ENCODE data around the gene RPL32. TPM values are rescaled to one million over a fixed set of nuclear protein-coding genes. Genes with fewer than 3 reads are reported as not detected.

The RPL32 gene
- total RNA-seq, 1 donor from 2014 or later: 1,479 TPM

DNA sequence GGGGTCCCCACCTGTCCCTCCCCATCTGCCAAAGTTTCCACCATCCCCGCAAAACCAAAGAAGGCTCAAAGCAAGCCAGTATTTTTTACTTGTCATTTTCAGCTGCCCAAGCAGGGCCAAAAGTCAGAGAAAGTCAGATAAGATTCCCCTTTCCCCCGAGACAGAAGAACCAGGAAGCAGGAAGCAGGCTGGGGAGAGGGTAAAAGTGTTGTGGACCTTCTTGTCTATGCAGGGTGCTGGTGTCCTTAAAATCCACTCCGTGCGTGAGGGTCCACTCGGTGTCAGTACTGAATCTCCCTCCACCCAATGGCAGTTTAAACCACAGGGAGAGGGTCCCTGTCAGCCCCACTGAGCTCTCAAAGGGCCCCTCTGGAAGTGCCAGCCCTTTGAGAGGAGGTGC, 20.2 kb upstream of the RPL32 start:
- H3K4me1 ChIP-seq (ENCODE audit: insufficient read depth, low read length): no peaks in the 10 kb centered on the region
- H3K27me3 ChIP-seq (ENCODE audit: insufficient read depth, low read length): peaks cover 11% of the 10 kb centered on the region
- no peak for FAIRE-seq
- Mint-ChIP-seq H3K36me3 (ENCODE audit: low read depth, unreplicated experiment) (no peaks in the 10 kb centered on the region), H3K27me3 (ENCODE audit: low read depth, unreplicated experiment) (peaks cover 43% of the 10 kb centered on the region), H3K4me1 (ENCODE audit: low read depth, unreplicated experiment) (no peaks in the 10 kb centered on the region), H3K4me3 (ENCODE audit: unreplicated experiment) (no peak overlapping the region), H3K27ac (ENCODE audit: unreplicated experiment) (no peak overlapping the region), H3K9me3 (ENCODE audit: unreplicated experiment) (peaks cover 12% of the 10 kb centered on the region)
- H3K36me3 ChIP-seq (ENCODE audit: insufficient read depth, low read length): no peaks in the 10 kb centered on the region
- no peaks in the 10 kb centered on the region for H3K79me2 ChIP-seq (ENCODE audit: insufficient read depth, low read length)
- TF ChIP-seq, protein P1, sequence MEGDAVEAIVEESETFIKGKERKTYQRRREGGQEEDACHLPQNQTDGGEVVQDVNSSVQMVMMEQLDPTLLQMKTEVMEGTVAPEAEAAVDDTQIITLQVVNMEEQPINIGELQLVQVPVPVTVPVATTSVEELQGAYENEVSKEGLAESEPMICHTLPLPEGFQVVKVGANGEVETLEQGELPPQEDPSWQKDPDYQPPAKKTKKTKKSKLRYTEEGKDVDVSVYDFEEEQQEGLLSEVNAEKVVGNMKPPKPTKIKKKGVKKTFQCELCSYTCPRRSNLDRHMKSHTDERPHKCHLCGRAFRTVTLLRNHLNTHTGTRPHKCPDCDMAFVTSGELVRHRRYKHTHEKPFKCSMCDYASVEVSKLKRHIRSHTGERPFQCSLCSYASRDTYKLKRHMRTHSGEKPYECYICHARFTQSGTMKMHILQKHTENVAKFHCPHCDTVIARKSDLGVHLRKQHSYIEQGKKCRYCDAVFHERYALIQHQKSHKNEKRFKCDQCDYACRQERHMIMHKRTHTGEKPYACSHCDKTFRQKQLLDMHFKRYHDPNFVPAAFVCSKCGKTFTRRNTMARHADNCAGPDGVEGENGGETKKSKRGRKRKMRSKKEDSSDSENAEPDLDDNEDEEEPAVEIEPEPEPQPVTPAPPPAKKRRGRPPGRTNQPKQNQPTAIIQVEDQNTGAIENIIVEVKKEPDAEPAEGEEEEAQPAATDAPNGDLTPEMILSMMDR (IDR thresholded peaks at IDR 0.05; ENCODE audit: insufficient read depth, low read depth, low read length): no peak
- no peak for TF ChIP-seq EZH2 (IDR thresholded peaks at IDR 0.05; ENCODE audit: insufficient read depth, low read length)
- H3K9me3 ChIP-seq (ENCODE audit: insufficient read depth, low read depth, low read length): peaks cover 8% of the 10 kb centered on the region
- no peak for DNase-seq (ENCODE audit: low read depth)
- no peak overlapping the region for H3K9ac ChIP-seq (ENCODE audit: low read length)
- H3K4me2 ChIP-seq (ENCODE audit: low read length): no peak overlapping the region
- no peaks in the 10 kb centered on the region for H4K20me1 ChIP-seq (ENCODE audit: insufficient read depth, low read length)
- no peak overlapping the region for H3K4me3 ChIP-seq (ENCODE audit: insufficient read depth, low read depth, low read length)
- H3K27ac ChIP-seq (ENCODE audit: low read depth, low read length): no peak overlapping the region
- H2AFZ ChIP-seq (ENCODE audit: low read depth, low read length): no peak overlapping the region

DNA sequence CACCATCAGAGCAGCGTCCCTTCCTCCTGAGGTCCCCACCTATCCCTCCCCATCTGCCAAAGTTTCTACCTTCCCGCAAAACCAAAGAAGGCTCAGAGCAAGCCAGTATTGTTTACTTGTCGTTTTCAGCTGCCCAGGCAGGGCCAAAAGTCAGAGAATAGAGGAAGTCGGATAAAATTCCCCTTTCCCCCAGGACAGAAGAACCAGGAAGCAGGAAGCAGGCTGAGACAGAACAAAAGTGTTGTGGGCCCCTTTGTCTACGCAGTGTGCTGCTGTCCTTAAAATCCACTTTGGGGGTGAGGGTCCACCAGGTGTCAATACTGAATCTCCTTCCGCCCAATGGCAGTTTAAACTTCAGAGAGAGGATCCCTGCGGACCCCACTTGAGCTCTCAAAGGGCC, 18.5 kb upstream of the RPL32 start:
- TF ChIP-seq, protein P1 (IDR thresholded peaks at IDR 0.05; ENCODE audit: insufficient read depth, low read depth, low read length): no peak
- no peak for TF ChIP-seq EZH2 (IDR thresholded peaks at IDR 0.05; ENCODE audit: insufficient read depth, low read length)
- Histone ChIP-seq H3K4me2 (ENCODE audit: low read length) (no peak overlapping the region), H3K4me3 (ENCODE audit: insufficient read depth, low read depth, low read length) (no peak overlapping the region), H3K36me3 (ENCODE audit: insufficient read depth, low read length) (no peaks in the 10 kb centered on the region), H3K9ac (ENCODE audit: low read length) (no peak overlapping the region), H2AFZ (ENCODE audit: low read depth, low read length) (no peak overlapping the region), H3K4me1 (ENCODE audit: insufficient read depth, low read length) (no peaks in the 10 kb centered on the region), H3K27me3 (ENCODE audit: insufficient read depth, low read length) (peaks cover 18% of the 10 kb centered on the region), H3K79me2 (ENCODE audit: insufficient read depth, low read length) (no peaks in the 10 kb centered on the region), H3K27ac (ENCODE audit: low read depth, low read length) (no peak overlapping the region), H4K20me1 (ENCODE audit: insufficient read depth, low read length) (no peaks in the 10 kb centered on the region), H3K9me3 (ENCODE audit: insufficient read depth, low read depth, low read length) (no peaks in the 10 kb centered on the region)
- DNase-seq (ENCODE audit: low read depth) (no peak), FAIRE-seq (no peak)
- Mint-ChIP-seq H3K27ac (ENCODE audit: unreplicated experiment) (no peak overlapping the region), H3K4me3 (ENCODE audit: unreplicated experiment) (no peak overlapping the region), H3K27me3 (ENCODE audit: low read depth, unreplicated experiment) (peaks cover 50% of the 10 kb centered on the region), H3K36me3 (ENCODE audit: low read depth, unreplicated experiment) (no peaks in the 10 kb centered on the region), H3K9me3 (ENCODE audit: unreplicated experiment) (peaks cover 7% of the 10 kb centered on the region), H3K4me1 (ENCODE audit: low read depth, unreplicated experiment) (no peaks in the 10 kb centered on the region)

DNA sequence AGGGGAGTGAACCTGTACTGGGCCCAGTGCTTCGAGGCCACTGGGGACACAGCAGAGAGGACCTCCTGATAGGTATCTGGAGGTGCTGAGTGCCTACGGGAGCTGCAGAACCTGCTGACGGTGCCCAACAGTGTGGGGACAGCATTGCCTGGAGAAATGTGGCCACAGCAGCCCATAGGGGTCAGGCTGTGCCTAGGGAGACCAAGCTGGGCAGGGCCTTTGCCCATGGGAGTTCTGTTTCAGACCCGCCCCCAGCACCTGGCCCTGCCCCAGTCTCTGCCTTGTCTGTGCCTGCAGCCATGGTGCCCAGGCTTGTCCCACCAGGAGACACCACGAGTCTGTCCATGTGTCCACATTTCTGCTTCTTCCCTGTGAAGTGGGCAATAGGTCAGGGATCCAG, 15.3 kb upstream of the RPL32 start:
- no peaks in the 10 kb centered on the region for H3K4me1 ChIP-seq (ENCODE audit: insufficient read depth, low read length)
- H3K36me3 ChIP-seq (ENCODE audit: insufficient read depth, low read length): no peaks in the 10 kb centered on the region
- H3K9ac ChIP-seq (ENCODE audit: low read length): no peak overlapping the region
- no peak overlapping the region for H3K27ac ChIP-seq (ENCODE audit: low read depth, low read length)
- no peak overlapping the region for H2AFZ ChIP-seq (ENCODE audit: low read depth, low read length)
- Mint-ChIP-seq H3K4me3 (ENCODE audit: unreplicated experiment) (no peak overlapping the region), H3K36me3 (ENCODE audit: low read depth, unreplicated experiment) (no peaks in the 10 kb centered on the region), H3K9me3 (ENCODE audit: unreplicated experiment) (peaks cover 7% of the 10 kb centered on the region), H3K27me3 (ENCODE audit: low read depth, unreplicated experiment) (peaks cover 52% of the 10 kb centered on the region), H3K4me1 (ENCODE audit: low read depth, unreplicated experiment) (peaks cover 7% of the 10 kb centered on the region), H3K27ac (ENCODE audit: unreplicated experiment) (no peak overlapping the region)
- TF ChIP-seq, protein P1 (IDR thresholded peaks at IDR 0.05; ENCODE audit: insufficient read depth, low read depth, low read length): no peak
- TF ChIP-seq EZH2 (IDR thresholded peaks at IDR 0.05; ENCODE audit: insufficient read depth, low read length): no peak
- no peaks in the 10 kb centered on the region for H3K79me2 ChIP-seq (ENCODE audit: insufficient read depth, low read length)
- DNase-seq (ENCODE audit: low read depth) (no peak), FAIRE-seq (no peak)
- no peak overlapping the region for H3K4me2 ChIP-seq (ENCODE audit: low read length)
- H4K20me1 ChIP-seq (ENCODE audit: insufficient read depth, low read length): no peaks in the 10 kb centered on the region
- H3K9me3 ChIP-seq (ENCODE audit: insufficient read depth, low read depth, low read length): no peaks in the 10 kb centered on the region
- no peak overlapping the region for H3K4me3 ChIP-seq (ENCODE audit: insufficient read depth, low read depth, low read length)
- H3K27me3 ChIP-seq (ENCODE audit: insufficient read depth, low read length): peaks cover 22% of the 10 kb centered on the region

Measured in astrocyte (in vitro differentiated cells and primary cell).